ENCODE measurements around the gene CCDC106.

DNA sequence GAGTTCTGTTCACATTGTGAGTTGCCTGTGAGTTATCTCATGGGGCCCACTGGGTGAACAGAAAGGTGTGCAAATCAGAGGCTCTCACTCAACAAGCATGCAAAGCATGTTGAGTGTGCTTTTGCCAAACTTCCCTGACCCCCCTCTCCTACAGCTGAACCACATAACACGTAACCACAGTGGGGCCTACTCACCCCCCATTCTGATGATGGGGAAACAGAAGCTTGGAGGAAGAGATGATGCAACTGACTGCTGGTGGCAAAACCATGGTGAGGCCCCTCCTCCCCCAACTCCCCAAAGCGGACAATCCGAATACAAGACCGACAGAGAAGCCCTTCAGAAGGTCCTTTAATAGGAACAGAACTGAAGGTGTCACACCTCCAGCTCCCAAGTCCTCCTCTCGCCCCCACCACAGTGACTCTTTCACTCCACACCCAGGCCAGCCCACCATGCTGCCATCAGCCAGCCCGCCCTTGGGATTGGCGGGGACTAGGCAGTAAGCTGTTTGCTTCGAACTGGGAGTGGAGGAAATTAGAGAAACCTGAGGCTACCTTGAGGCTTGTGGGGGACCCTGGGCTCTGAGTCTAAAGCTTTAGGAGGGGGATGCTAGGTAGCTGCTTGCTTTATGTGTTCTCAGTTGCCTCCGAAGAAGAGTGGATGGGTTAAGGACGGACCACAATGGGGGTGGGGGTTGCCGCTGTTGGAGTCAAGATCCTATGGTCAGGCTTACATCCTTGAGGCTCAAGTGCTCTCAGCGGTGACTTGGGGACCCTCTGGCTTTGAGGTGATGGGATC lies 27.4 kb upstream of the CCDC106 start:
- TF ChIP-seq CTCF (IDR thresholded peaks at IDR 0.05) = no peak
- TF ChIP-seq POLR2A (IDR thresholded peaks at IDR 0.05) = no peak
- no peak for TF ChIP-seq EP300 (IDR thresholded peaks at IDR 0.05)
